ENCODE results near the gene HEPACAM.

Gene HEPACAM

DNA sequence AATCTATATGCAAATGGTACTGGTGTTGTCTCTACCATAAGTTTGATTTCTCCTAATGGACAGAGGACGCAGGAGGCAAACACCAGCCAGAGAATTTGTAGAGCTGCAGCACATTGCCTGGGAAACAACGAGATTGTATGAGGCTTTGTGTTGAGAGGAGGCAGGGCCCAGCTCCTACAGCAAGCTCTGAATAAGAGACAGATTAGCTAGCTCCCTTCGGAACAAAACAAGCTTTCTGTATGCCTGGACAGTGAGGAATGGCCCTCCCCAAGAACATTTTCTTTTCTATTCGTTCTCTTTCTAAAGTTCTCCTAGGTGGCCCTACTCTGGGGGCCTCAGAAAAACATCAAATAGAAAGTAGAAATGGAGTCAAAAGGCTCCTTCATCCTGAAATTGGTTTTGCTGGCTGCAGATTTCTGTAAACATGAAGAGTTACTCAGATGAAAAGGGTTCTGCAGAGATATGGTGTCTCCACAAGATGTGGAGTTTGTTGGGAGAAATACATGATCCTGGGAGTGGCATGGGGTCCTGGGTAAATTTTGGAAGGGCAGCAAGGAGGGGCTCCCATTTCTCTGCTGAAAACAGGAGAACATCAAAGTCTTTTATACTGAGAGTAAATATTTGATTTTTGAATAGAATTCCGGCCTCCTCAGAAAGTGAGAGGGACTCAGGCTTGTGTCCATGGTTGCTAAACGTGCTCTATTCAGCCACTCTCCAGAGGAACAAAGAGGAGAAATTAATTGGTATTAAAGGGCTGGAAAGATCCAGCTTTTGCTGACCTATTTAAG lies 6.8 kb upstream of the HEPACAM start:
- no peak for DNase-seq (ENCODE audit: low read depth)

DNA sequence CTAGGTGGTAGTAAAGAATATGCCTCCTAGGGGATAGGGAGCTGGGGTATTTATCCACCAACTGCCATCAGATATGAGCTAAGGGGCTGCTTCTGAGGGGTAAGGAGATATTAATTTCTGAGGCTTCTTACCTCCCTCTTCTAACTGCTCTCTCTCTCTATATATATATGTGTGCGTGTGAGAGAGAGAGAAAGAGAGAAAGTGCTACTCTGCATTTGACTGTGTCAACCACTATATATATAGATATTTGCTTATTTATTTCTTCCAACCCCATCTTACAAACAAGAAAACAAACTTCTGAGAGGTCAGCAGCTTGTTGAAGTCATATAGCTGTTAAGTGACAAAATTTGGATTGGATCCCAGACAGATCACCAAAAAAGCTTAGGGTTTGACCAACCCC lies 5.9 kb upstream of the HEPACAM start:
- DNase-seq (ENCODE audit: low read depth): no peak

- no peak for DNase-seq (ENCODE audit: low read depth)
Observed at GRCh38 chr11:124938970-124939369, 3.1 kb upstream of the HEPACAM start.

- no peak for DNase-seq (ENCODE audit: low read depth)
Observed at GRCh38 chr11:124938206-124938765, 2.4 kb upstream of the HEPACAM start.

DNA sequence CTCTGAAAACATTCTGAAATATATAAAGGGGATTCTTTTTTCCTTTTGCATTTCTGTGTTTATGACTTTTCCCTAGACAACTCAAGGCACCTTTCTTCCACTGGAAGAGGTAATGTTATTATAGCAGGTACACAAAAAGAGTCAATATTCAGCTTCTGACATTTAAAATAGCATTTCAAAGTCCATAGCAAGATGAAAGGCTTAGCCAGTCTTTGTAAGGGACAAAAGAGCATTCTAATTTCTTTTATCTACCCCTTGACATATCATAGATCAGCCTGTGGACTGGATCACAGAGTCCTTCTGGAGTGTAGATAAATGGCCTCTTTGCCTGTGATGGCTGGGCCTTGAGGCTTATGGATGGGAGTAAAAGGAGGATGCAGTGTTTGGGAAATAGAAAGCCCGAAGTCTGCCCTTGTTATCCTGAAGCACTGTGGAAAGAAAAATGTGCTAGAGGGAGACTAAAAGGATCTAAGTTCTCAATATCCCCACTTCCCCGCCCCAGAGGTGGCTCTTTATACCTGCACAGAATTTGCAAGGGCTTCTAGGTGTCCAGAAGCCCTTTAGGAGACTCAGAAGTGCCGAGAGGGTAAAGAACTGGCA lies 1.6 kb upstream of the HEPACAM start:
- no peak for DNase-seq (ENCODE audit: low read depth)

DNA sequence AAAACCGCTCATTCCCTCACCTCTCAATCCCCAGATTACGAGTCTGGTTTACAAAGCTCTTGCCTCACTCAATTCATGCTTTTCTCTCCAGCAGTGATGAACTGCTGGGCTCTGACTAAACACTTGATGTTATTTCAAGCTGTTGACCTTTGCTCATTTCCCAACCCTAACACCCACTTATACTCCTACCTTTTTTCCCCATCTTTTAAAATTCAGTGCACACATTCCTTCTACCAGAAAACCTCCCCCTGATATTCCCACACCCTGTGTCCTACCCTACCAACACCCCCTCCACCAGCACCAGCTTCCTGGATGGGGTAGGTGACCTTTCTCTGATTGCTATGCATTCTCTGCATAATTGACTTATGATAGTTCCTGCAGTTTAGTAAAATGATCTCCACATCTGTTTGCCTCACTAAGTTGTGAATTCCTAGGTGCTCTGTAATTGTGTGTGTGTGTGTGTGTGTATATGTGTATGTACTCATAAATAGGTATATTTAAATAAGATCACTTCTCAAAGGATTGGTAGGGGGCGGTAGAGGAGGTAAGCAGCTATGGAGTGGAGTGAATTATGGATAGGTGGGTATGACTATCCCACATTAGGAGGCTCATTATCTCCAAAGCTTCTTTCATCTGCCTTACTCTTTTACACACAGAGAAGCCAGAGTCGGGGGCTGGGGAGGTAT lies 842 bp downstream of the HEPACAM start:
- DNase-seq (ENCODE audit: low read depth): peak; percentile 88

GRCh38 chr11:124930799-124931198 lies 5.0 kb downstream of the HEPACAM start:
- no peak for DNase-seq (ENCODE audit: low read depth)

GRCh38 chr11:124928942-124929665 lies 6.7 kb downstream of the HEPACAM start:
- DNase-seq (ENCODE audit: low read depth): no peak

DNA sequence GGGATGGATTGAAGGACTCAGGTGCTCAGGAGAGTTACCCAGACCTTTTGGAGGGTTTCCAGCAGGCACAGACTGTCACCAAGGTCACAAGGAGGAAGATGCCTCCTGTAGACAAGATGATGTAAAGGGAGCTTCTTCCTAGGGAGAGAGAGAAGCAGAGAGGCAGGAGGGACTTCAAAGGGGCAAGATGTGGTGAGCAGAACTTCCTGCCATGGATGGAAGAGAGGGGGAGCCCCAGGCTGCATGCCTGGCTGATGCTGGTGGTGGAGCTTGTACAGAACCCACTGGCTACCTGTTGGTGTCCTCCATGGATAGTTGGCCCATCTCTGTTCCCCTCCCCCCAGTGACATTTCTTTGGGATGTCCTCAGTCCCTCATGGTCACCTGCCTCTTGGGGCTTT lies 12.6 kb downstream of the HEPACAM start:
- no peak for DNase-seq (ENCODE audit: low read depth)

DNA sequence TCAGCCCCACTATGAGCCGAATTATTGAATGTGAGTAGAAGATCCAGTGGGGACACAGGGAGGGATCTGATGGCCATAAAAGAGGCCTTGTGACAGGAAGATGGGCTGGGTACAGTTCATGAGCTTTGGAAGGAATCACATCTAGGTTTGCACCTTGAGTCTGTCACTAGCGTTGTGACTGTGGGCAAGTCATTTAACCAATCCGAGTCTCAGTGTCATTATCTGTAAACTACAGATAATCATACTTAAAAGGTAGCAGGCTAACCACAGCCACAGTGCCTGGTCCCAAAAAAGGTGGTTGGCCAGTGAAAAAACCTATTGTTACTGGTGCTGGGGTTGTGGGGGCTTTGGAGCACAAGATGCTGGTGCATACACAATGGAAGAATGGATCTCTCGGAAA lies 13.0 kb downstream of the HEPACAM start:
- DNase-seq (ENCODE audit: low read depth): no peak

- DNase-seq (ENCODE audit: low read depth): no peak
Observed at GRCh38 chr11:124920870-124921609, 14.8 kb downstream of the HEPACAM start.

DNA sequence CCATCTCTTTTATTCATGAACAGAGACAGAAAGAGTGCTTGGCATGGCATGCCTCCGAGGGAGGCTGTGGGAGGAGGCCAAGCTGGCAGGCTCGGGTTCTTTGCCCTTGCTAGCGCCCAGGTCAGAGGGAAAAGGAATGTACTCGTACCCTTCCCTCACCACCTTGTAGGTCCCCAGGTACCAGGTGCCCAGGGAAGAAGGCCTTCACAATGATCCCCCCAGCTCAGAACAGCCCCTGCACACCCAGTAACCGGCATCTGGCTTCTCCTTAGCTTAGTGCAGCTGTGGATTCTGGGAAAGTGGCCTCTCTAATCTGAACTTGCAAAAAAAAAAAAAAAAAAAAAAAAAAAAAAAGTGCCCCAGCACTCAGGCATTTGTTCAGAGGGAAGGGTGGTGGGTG lies 15.5 kb downstream of the HEPACAM start:
- no peak for DNase-seq (ENCODE audit: low read depth)

- no peak for DNase-seq (ENCODE audit: low read depth)
Observed at GRCh38 chr11:124919898-124920297, 15.9 kb downstream of the HEPACAM start.

- no peak for DNase-seq (ENCODE audit: low read depth)
Observed at GRCh38 chr11:124918950-124919349, 16.9 kb downstream of the HEPACAM start, which contains the start of gene HEPN1. Gene HEPN1, plus strand, starts transcription at chr11:124919250.

DNA sequence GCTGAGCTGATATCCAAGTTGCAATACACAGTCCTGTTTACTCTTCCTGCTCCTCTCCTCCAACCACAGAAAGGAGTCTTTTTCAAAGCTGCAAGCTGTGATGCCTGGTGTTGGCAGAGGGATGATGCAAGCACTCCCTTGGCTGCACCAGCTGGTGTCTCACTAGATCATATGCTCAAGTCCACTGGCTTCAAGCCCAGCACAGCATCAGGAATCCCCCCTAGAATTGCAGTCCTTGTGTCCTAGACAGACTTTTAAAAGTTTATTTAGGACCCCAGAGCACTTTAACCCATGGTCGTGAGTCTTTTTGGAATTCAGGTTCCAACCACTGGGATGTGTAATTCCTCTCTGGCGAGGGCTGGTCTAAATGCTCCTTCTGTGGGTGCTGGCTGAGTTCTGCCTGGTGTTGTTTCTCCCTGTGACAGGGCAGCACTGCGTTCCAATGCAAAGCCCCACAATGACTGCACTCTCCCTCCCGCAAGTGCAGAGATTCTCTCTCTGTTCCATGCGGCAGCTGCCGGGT lies 18.7 kb downstream of the HEPACAM start:
- no peak for DNase-seq (ENCODE audit: low read depth)

- DNase-seq (ENCODE audit: low read depth): no peak
Observed at GRCh38 chr11:124916370-124916710, 19.5 kb downstream of the HEPACAM start.

DNA sequence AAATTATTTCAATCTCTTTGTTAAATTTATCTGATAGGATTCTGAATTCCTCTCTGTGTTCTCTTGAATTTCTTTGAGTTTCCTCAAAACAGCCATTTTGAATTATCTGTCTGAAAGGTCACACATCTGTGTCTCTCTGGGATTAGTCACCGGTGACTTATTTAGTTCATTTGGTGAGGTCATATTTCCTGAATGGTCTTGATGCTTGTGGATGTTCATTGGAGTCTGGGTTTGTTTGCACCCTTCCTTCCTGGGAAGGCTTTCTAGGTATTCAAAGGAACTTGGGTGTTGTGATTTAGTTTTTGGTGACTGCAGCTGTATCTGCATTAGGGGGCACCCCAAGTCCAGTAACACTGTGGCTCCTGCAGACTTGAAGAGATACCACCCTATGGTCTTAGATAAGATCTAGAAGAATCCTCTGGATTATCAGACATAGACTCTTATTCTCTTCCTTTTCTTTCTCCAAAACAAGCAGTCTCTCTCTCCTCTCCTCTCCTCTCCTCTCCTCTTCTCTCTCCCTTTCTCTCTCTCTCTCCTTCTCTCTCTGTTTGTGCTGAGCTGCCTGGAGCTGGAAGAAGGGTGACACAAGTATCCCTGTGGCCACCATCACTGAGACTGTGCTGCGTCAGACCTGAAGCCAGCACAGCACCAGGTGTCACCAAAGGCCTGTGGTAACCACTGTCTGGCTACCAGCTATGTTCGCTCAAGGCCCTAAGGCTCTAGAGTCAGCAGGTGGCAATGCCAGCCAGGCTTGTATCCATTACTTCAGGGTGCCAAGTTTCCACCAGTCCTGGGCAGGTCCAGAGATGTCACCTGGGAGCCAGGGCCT lies 20.1 kb downstream of the HEPACAM start:
- DNase-seq (ENCODE audit: low read depth): no peak

DNA sequence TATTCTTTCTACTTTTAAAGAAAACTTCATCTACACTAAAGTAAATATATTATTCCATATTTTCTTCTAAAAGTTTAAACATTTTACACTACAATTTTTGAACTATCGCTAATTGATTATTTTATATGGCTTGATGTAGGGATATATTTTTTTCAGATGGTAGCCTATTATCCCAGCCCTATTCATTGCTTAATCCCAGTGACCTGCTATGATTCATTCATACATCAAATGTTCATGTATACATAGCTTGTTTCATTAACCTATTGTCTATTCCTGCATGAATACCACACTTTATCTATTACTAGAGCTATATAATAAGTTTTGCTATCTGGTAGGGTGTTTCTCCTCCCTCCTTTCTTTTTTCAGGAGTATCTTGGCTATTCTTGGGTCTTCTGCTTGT lies 33.2 kb downstream of the HEPACAM start:
- no peak for DNase-seq (ENCODE audit: low read depth)

DNA sequence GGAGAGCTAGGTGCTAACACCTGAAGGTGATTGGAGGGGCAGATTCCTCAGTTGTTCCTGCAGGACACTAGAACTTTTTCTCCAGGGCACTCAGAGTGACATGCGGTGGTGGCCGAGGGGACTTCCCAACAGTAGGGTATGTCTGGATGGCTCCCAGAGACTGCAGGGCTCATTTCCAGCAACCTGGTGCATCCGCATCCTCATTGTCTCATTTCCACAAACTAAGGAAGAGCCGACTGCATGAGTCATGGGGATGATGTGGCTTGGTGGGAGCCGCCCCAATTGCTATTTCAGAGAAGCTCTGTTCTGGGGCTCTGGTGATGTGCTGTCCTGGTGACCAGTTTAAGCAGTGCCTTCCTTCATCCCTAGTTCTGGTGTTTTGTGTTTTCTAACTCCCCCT lies 35.4 kb downstream of the HEPACAM start:
- peak; percentile 85 for DNase-seq (ENCODE audit: low read depth)

DNA sequence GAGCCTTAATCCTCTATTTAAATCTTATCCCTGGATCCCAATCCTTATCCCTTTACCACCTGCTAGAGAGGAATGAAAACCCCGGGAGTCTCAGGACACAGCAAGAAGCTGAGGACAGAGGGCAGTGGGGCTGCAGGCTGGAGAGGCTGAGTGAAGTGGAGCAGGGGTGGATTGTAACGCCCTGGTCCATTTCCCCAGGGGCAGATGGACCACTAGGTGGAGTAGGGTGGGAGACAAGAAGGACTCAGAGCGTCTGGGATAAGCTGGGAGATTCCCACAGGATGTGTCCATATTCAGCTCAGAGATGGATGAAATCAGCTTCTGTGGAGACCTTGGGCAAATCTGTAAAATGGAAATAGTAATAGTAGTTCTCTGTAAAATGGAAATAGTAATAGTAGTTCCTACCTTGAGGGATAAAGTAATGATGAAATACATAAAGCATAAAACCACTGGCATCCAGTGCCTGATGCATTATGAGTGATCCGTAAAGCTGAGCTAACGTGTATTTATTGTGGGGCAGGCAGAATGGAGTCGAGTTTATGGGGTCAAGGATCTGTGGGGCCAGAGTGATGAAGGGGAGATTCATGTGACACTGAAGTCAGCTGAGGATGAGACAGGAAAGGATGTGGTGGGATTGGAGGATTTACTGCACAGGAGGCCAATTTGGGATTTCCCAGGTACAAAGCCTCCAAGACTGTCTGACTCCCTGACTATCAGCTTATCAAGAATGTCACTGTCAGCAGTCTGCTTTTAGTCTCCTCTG lies 36.3 kb downstream of the HEPACAM start:
- DNase-seq (ENCODE audit: low read depth): no peak

Measured in HS-5 (cell line).